HepG2 (cell line): ENCODE data around the gene ZNF883. TPM values are rescaled to one million over a fixed set of nuclear protein-coding genes. Genes with fewer than 3 reads are reported as not detected.

ENCODE experiments used
- ATAC-seq: fragments of 200-7000 bp; cut with Tn5 transposase; 3 replicates; pipeline ENCODE4 v1.9.1; 2020; ENCODE audit warnings: mild to moderate bottlenecking, moderate library complexity
- BruUV-seq: library from RNA; stranded (reverse); fragments of 400-500 nt; replicated peaks from 2 replicates; lab custom pipeline; 2021; lab: Mats Ljungman, UMichigan
- CTCF ChIA-PET: fragments of 300-600 bp; formaldehyde crosslinking; extraction: SDS; loops from one replicate; lab custom pipeline; 2021; ENCODE audit warnings: low total read pairs, inconsistent platforms, low intra/inter-chr PET ratio; lab: Yijun Ruan, JAX
- POLR2A ChIA-PET: fragments of 350-600 bp; sonication (Branson Sonifier 250); formaldehyde crosslinking; loops from one replicate; lab custom pipeline; 2020; ENCODE audit warnings: antibody characterized with exemption, inconsistent platforms; lab: Yijun Ruan, JAX
- DNase-seq: peaks from one replicate; pipeline ENCODE4 v3.0.0-alpha.2; 2015; ENCODE audit warnings: low spot score
- FAIRE-seq: peaks from 3 replicates; lab custom pipeline; 2011; peaks lifted over from hg19 to GRCh38; lab: Jason Lieb, UNC
- H2AFZ ChIP-seq: one replicate; pipeline ENCODE4 v1.6.1; 2011; ENCODE audit warnings: low read length, inconsistent platforms
- H3K27ac ChIP-seq: fragments of 300-600 bp; 3 replicates; pipeline ENCODE4 v1.8.0; 2011; ENCODE audit warnings: mixed run types, mild to moderate bottlenecking, mixed read lengths, low read length, inconsistent platforms; ENCODE audit not compliant: insufficient read depth; ENCODE audit errors: extremely low read length
- H3K27me3 ChIP-seq, 2 experiments: fragments of 200-600 bp in 1 of 2; 2 replicates in 1 of 2; 3 replicates in 1 of 2; pipeline versions ENCODE4 v1.6.0 to v1.8.0; 2011; ENCODE audit warnings: low read length in 2 of 2, mild to moderate bottlenecking in 2 of 2, moderate library complexity in 2 of 2, inconsistent platforms in 1 of 2; ENCODE audit not compliant: insufficient read depth in 2 of 2, control insufficient read depth in 1 of 2
- H3K36me3 ChIP-seq, 2 experiments: fragments of 200-600 bp in 1 of 2; replicated peaks in 1 of 2; 2 replicates in 1 of 2; 3 replicates in 1 of 2; pipeline versions ENCODE4 v1.5.1 to v1.8.0; 2011; ENCODE audit warnings: low read length in 2 of 2, inconsistent platforms in 1 of 2; ENCODE audit not compliant: insufficient read depth in 2 of 2, control insufficient read depth in 1 of 2
- H3K4me1 ChIP-seq: 2 replicates; pipeline ENCODE4 v1.5.1; 2012; ENCODE audit warnings: low read length, inconsistent platforms; ENCODE audit not compliant: insufficient read depth
- H3K4me2 ChIP-seq: 2 replicates; pipeline ENCODE4 v1.6.0; 2011; ENCODE audit warnings: low read depth, low read length, inconsistent platforms
- H3K4me3 ChIP-seq, 3 experiments: fragments of 200-600 bp in 1 of 3; sonication (generic), shearing (Covaris generic) in 1 of 3; replicated peaks in 1 of 3; 2 replicates each; pipeline ENCODE4 v1.5.1; 2011 to 2016; ENCODE audit warnings: low read length in 3 of 3, inconsistent platforms in 2 of 3, low read depth in 2 of 3, mild to moderate bottlenecking in 2 of 3, control low read depth in 1 of 3, mixed read lengths in 1 of 3; ENCODE audit not compliant: insufficient read depth in 1 of 3
- H3K79me2 ChIP-seq: one replicate; pipeline ENCODE4 v1.6.1; 2011; ENCODE audit warnings: low read length, inconsistent platforms; ENCODE audit not compliant: insufficient read depth
- H3K9ac ChIP-seq: 2 replicates; pipeline ENCODE4 v1.6.0; 2011; ENCODE audit warnings: mild to moderate bottlenecking, low read depth, low read length, inconsistent platforms; ENCODE audit not compliant: insufficient read depth
- H3K9me3 ChIP-seq: 2 replicates; pipeline ENCODE4 v1.5.1; 2012; ENCODE audit warnings: mild to moderate bottlenecking, low read length
- H4K20me1 ChIP-seq: 2 replicates; pipeline ENCODE4 v1.6.0; 2011; ENCODE audit warnings: inconsistent platforms, mild to moderate bottlenecking, low read length, moderate library complexity; ENCODE audit not compliant: insufficient read depth
- CREB3 ChIP-seq: sonication (generic); formaldehyde crosslinking; IDR thresholded peaks from 2 replicates; pipeline ENCODE4 v1.5.0; 2020; ENCODE audit warnings: missing genetic modification reagents
- CSRNP1 ChIP-seq: sonication (generic); formaldehyde crosslinking; IDR thresholded peaks from 2 replicates; pipeline ENCODE4 v1.8.1; 2023; ENCODE audit warnings: mild to moderate bottlenecking, missing genetic modification reagents
- HNRNPH1 ChIP-seq: fragments of 200-400 bp; formaldehyde crosslinking; optimal IDR thresholded peaks from 2 replicates; pipeline ENCODE3; 2017; ENCODE audit warnings: mild to moderate bottlenecking, low read depth, low read length
- ZBTB40 ChIP-seq, 2 experiments: fragments of 450-650 bp in 1 of 2; sonication (generic) in 1 of 2; formaldehyde crosslinking in 1 of 2; IDR thresholded peaks; 2 replicates each; pipeline versions ENCODE4 v1.6.1 to v1.8.0; 2016 to 2022; ENCODE audit warnings: antibody characterized with exemption in 1 of 2, mild to moderate bottlenecking in 1 of 2, missing genetic modification reagents in 1 of 2
- ZNF550 ChIP-seq: sonication (generic); formaldehyde crosslinking; IDR thresholded peaks from 2 replicates; pipeline ENCODE4 v1.4.0; 2020; ENCODE audit warnings: mild to moderate bottlenecking, missing genetic modification reagents, borderline replicate concordance
- ZNF687 ChIP-seq: sonication (generic); formaldehyde crosslinking; IDR thresholded peaks from 2 replicates; pipeline ENCODE4 v1.5.1; 2020; ENCODE audit warnings: mild to moderate bottlenecking, missing genetic modification reagents, moderate library complexity
- WGBS: methylation state at CpG from one replicate; pipeline ENCODE4 v1.1.6; 2017; ENCODE audit warnings: low lambda C conversion rate; 5-methylcytosine and 5-hydroxymethylcytosine counted together
- in situ Hi-C: cut with HindIII; loops from 2 replicates; pipeline ENCODE4 v1.10.0; 2017; ENCODE audit warnings: low pct_unique_long_range_greater_than_20kb; ENCODE audit not compliant: extremely low pct_ligation_motif_present
- intact Hi-C: fragments of 100-400 bp; cut with micrococcal nuclease; formaldehyde crosslinking; loops from one replicate; pipeline ENCODE4 v1.10.0; 2022; ENCODE audit not compliant: unreplicated experiment
- polyA plus RNA-seq, 8 experiments: library from polyadenylated mRNA; depleted of rRNA in 3 of 8; stranded (reverse) in 7 of 8; unstranded in 1 of 8; fragments of >200 nt; fragmentation: Illumina TruSeq in 4 of 8; extraction: Trizol in 4 of 8; gene quantifications; 2 replicates each; pipeline versions ENCODE4 v1.2.1 to v1.2.3, GENCODE V29; 2011 to 2016; ENCODE audit warnings: low read depth in 4 of 8, missing spikeins in 1 of 8, mixed read lengths in 1 of 8; ENCODE audit not compliant: insufficient read depth in 1 of 8
- total RNA-seq, 5 experiments: library from RNA; depleted of rRNA; stranded (reverse); fragments of >200 nt; fragmentation: Illumina TruSeq; extraction: Trizol; gene quantifications; 2 replicates each; pipeline ENCODE4 v1.2.3, GENCODE V29; 2016; ENCODE audit warnings: low read depth in 1 of 5

ZNF883 gene
- total and polyA plus RNA-seq, 2 of the 13 experiments (the other 11 are each of a cell fraction or from before 2014, with no cell fraction given) = 5.3 to 10.0 TPM

GRCh38 chr9:113005777-113006176 lies 6.2 kb downstream of the ZNF883 start:
- Histone ChIP-seq H3K36me3 (peaks cover 3 to 18% of the 10 kb centered on the region in 2 experiments; a peak in 4 of 5 replicates), H3K4me3 (no peak overlapping the region), H3K4me2 (no peak overlapping the region), H3K4me1 (no peaks in the 10 kb centered on the region), H3K79me2 (no peaks in the 10 kb centered on the region), H3K9ac (no peak overlapping the region), H3K27me3 (no peaks in the 10 kb centered on the region), H3K9me3 (peaks cover 67% of the 10 kb centered on the region), H4K20me1 (no peaks in the 10 kb centered on the region), H3K27ac (no peak overlapping the region), H2AFZ (no peak overlapping the region)
- intact Hi-C loops = no loop called here
- ChIA-PET POLR2A (no interaction called here), CTCF (no interaction called here)
- no TSS peak for BruUV-seq
- DNase-seq (no peak), ATAC-seq (no peak), FAIRE-seq (no peak)
- 52% methylated on average over 1 of the region's 1 CpG for WGBS
- in situ Hi-C loops = no loop called here
- TF ChIP-seq CSRNP1 (no peak), ZNF687 (CRISPR knock-in tag) (no peak), ZBTB40 (IDR thresholded peaks at IDR 0.05) (no peak), ZBTB40 (CRISPR knock-in tag; IDR thresholded peaks at IDR 0.05) (no peak), CREB3 (CRISPR knock-in tag) (no peak), ZNF550 (CRISPR knock-in tag) (no peak), HNRNPH1 (no peak)
